Stomach (tissue), 9 donors: Measurements from ENCODE around the gene LTBP3. TPM values are rescaled to one million over a fixed set of nuclear protein-coding genes. Genes with fewer than 3 reads are reported as not detected.

Source experiments
- DNase-seq, 2 donors: peaks; one replicate each; pipeline versions ENCODE4 v3.0.0 to v3.0.0-alpha.2; 2013 to 2019
- H3K27ac ChIP-seq, 5 donors: fragments of 200-600 bp in 4 of 5; sonication (generic) in 4 of 5; one replicate each; pipeline ENCODE4 v1.5.1; 2013 to 2019; ENCODE audit warnings: mild to moderate bottlenecking in 1 of 5, moderate library complexity in 1 of 5
- H3K27me3 ChIP-seq, 3 donors: fragments of 200-600 bp; sonication (generic); one replicate each; pipeline ENCODE4 v1.5.1; 2017 to 2019; ENCODE audit warnings: mixed run types in 1 of 3
- H3K36me3 ChIP-seq, 4 donors: fragments of 200-600 bp; sonication (generic); 1 replicate in 3 of 4; 2 replicates in 1 of 4; pipeline ENCODE4 v1.5.1; 2016 to 2019
- H3K4me1 ChIP-seq, 4 donors: fragments of 200-600 bp; sonication (generic); one replicate each; pipeline ENCODE4 v1.5.1; 2016 to 2019
- H3K4me3 ChIP-seq, 4 donors: fragments of 200-600 bp; sonication (generic) in 3 of 4; one replicate each; pipeline ENCODE4 v1.5.1; 2016 to 2019; ENCODE audit warnings: mild to moderate bottlenecking in 1 of 4
- H3K9me3 ChIP-seq, 4 donors: fragments of 200-600 bp; sonication (generic); one replicate each; pipeline ENCODE4 v1.5.1; 2016 to 2019
- CTCF ChIP-seq, 7 experiments: fragments of 450-650 bp in 4 of 7; fragments of 200-600 bp in 3 of 7; sonication (generic) in 3 of 7; IDR thresholded peaks; one replicate each; pipeline ENCODE4 v1.5.1; 2016 to 2019; ENCODE audit warnings: antibody characterized with exemption in 7 of 7, control low read depth in 2 of 7, mild to moderate bottlenecking in 1 of 7
- EP300 ChIP-seq: sonication (generic); formaldehyde crosslinking; IDR thresholded peaks from one replicate; pipeline ENCODE4 v1.6.1; 2017; ENCODE audit warnings: antibody characterized with exemption
- POLR2A ChIP-seq, 4 donors: fragments of 450-650 bp; IDR thresholded peaks; one replicate each; pipeline ENCODE4 v1.6.1; 2016; ENCODE audit warnings: antibody characterized with exemption in 4 of 4, control low read depth in 2 of 4, mild to moderate bottlenecking in 1 of 4, moderate library complexity in 1 of 4
- POLR2AphosphoS5 ChIP-seq, 3 donors: sonication (generic); formaldehyde crosslinking; IDR thresholded peaks; one replicate each; pipeline ENCODE4 v1.6.1; 2016; ENCODE audit warnings: antibody characterized with exemption in 3 of 3
- WGBS, 5 donors: extraction: QIAGEN DNeasy Blood & Tissue Kit in 3 of 5; methylation state at CpG; one replicate each; pipeline versions ENCODE4 v1.1.5 to v1.1.7; 2013 to 2018; 5-methylcytosine and 5-hydroxymethylcytosine counted together
- intact Hi-C: fragments of 100-400 bp; cut with DNase I; formaldehyde crosslinking; loops from one replicate; pipeline ENCODE4 v1.15.1; 2023; ENCODE audit warnings: low total_unique reads
- polyA plus RNA-seq, 3 donors: library from polyadenylated mRNA; stranded (reverse); fragments of 200-250 nt; gene quantifications; one replicate each; pipeline ENCODE4 v1.2.3, GENCODE V29; 2013
- total RNA-seq, 5 donors: library from RNA; depleted of rRNA; stranded (reverse); fragments of >200 nt; gene quantifications; one replicate each; pipeline versions ENCODE4 v1.1.0 to v1.2.3, GENCODE V29; 2014 to 2016
- donor health status: healthy with polysubstance abuse.
- donor health status: Bipolar disorder and iron deficiency.
- donor health status: healthy.

The LTBP3 gene
- total and polyA plus RNA-seq, 8 donors = 26.9 to 452 (median 79.3) TPM

GRCh38 chr11:65553301-65554001 lies 4.7 kb downstream of the LTBP3 start:
- Histone ChIP-seq H3K27ac (peak overlapping the region in 4 of 5 donors; percentile 4 to 96 (median 26)), H3K27me3 (peaks cover 0 to under 1% (median 0%) of the 10 kb centered on the region in 3 donors), H3K4me3 (no peak overlapping the region), H3K36me3 (peaks cover 0 to 47% (median 28%) of the 10 kb centered on the region in 4 donors), H3K9me3 (no peaks in the 10 kb centered on the region), H3K4me1 (peaks cover 27 to 73% (median 66%) of the 10 kb centered on the region in 4 donors)
- intact Hi-C loops = no loop called here
- no peak for TF ChIP-seq EP300
- TF ChIP-seq POLR2A (IDR thresholded peaks at IDR 0.05) = no peak
- TF ChIP-seq CTCF (IDR thresholded peaks at IDR 0.05) = no peak
- TF ChIP-seq POLR2AphosphoS5 (IDR thresholded peaks at IDR 0.05) = no peak
- peak in 1 of 2 donors; percentile 79 for DNase-seq
- 61 to 72% (median 68%) methylated on average over 25 to 37 of the region's 37 CpGs for WGBS, 5 donors

- intact Hi-C loops = no loop called here
- TF ChIP-seq EP300 = no peak
- peak overlapping the region in 1 of 5 donors; percentile 55 for H3K27ac ChIP-seq
- no peaks in the 10 kb centered on the region for H3K9me3 ChIP-seq
- peaks cover 0 to 57% (median 33%) of the 10 kb centered on the region in 4 donors for H3K36me3 ChIP-seq
- H3K4me1 ChIP-seq = peaks cover 26 to 74% (median 64%) of the 10 kb centered on the region in 4 donors
- no peak overlapping the region for H3K4me3 ChIP-seq
- no peaks in the 10 kb centered on the region for H3K27me3 ChIP-seq
- WGBS, 5 donors = 74 to 86% (median 81%) methylated on average over 8 to 9 of the region's 9 CpGs
- no peak for DNase-seq
Observed at GRCh38 chr11:65552388-65552951, 5.7 kb downstream of the LTBP3 start.

- intact Hi-C loops = no loop called here
- Histone ChIP-seq H3K36me3 (peaks cover 0 to 63% (median 36%) of the 10 kb centered on the region in 4 donors), H3K4me3 (peak overlapping the region in 1 of 4 donors; percentile 30), H3K27ac (peak overlapping the region; percentile 39 to 68 (median 55)), H3K27me3 (no peaks in the 10 kb centered on the region), H3K9me3 (no peaks in the 10 kb centered on the region), H3K4me1 (peaks cover 28 to 74% (median 64%) of the 10 kb centered on the region in 4 donors)
- DNase-seq = peak; percentile 81 to 86
- WGBS, 5 donors = 47 to 56% (median 52%) methylated on average over 12 to 17 of the region's 17 CpGs
- TF ChIP-seq EP300 (no peak), CTCF (IDR thresholded peaks at IDR 0.05) (peak in 4 of 7 experiments; percentile 25 to 36 (median 34)), POLR2AphosphoS5 (IDR thresholded peaks at IDR 0.05) (peak in 2 of 3 donors; percentile 23 to 61), POLR2A (IDR thresholded peaks at IDR 0.05) (no peak)
Observed at GRCh38 chr11:65551572-65552387, 6.4 kb downstream of the LTBP3 start.

GRCh38 chr11:65549096-65549495 lies 9.1 kb downstream of the LTBP3 start:
- 90 to 93% (median 92%) methylated on average over 3 of the region's 3 CpGs for WGBS, 5 donors
- peaks cover 0 to 76% (median 42%) of the 10 kb centered on the region in 4 donors for H3K36me3 ChIP-seq
- no peaks in the 10 kb centered on the region for H3K9me3 ChIP-seq
- H3K4me1 ChIP-seq = peaks cover 10 to 60% (median 52%) of the 10 kb centered on the region in 4 donors
- no peak overlapping the region for H3K4me3 ChIP-seq
- no peaks in the 10 kb centered on the region for H3K27me3 ChIP-seq
- DNase-seq = no peak
- TF ChIP-seq CTCF (IDR thresholded peaks at IDR 0.05) (no peak), POLR2AphosphoS5 (IDR thresholded peaks at IDR 0.05) (no peak), POLR2A (IDR thresholded peaks at IDR 0.05) (no peak), EP300 (no peak)
- intact Hi-C loops = no loop called here
- no peak overlapping the region for H3K27ac ChIP-seq
